ENCODE results near the gene ZFP69. TPM values are rescaled to one million over a fixed set of nuclear protein-coding genes. Genes with fewer than 3 reads are reported as not detected.
A peak's percentile ranks its signal among the peaks of the same experiment; 100 is the strongest.

ZFP69 gene
- total RNA-seq: 3.6 and 4.4 TPM in 2 replicates

DNA sequence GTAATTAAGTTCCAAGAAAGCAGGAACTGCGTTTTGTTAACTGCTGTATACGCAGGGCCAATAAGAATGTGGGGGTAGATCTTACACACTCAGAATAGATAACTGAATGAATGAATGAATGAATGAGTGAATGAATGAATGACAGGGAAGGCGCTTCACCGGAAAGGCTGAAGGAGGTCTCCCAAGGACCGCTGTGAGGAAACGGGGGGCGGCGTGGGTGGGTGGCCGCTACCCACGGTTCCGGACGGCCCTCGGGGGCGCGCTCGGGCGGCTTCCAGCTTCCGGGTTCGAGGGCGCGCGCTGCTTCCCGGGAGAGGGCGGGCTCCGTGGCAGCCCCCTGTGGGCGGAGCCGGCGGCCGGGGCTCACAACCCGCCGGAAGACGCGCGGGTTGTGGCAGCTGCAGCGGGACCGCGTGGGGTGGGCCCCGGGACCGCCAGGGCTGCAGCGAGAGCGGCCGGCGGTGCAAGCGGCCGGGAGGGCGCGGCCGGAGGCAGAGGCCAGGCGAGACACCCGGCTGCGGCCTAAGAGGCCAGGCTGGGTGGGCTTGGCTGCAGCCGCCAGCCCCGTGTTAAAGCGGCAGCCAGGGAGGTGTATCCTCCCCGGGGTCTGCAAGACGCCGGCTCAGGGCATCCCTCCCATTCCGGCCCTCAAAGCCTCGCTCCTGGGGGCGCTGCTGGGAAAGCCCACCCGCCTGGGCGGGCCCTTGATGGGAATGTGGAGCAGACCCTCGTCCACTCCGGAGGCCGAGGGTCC lies at the start of gene ZFP69:
ZFP69 (plus strand) TSS at position 367 of the 754 bp plus-strand sequence. CDS start 2,072 bp downstream, outside the sequence.
- DNase-seq (ENCODE audit: insufficient read length, low spot score, missing footprints): peak; percentile 91
- Histone ChIP-seq H3K9me3 (ENCODE audit: low read depth, low read length) (no peaks in the 10 kb centered on the region), H3K27ac (ENCODE audit: low read depth, low read length) (peak within 1 kb of the TSS; percentile 3), H4K20me1 (ENCODE audit: insufficient read depth, low read length) (no peaks in the 10 kb centered on the region), H3K36me3 (ENCODE audit: insufficient read depth, low read length) (peaks cover 1% of the 10 kb centered on the region), H3K27me3 (ENCODE audit: insufficient read depth, low read length) (no peaks in the 10 kb centered on the region), H3K4me3 (ENCODE audit: insufficient read depth, low read length) (peak within 1 kb of the TSS; percentile 85), H3K4me1 (ENCODE audit: insufficient read depth, low read length) (peaks cover 10% of the 10 kb centered on the region), H2AFZ (ENCODE audit: low read length) (peak within 1 kb of the TSS; percentile 98), H3K79me2 (ENCODE audit: insufficient read depth, low read length) (no peaks in the 10 kb centered on the region), H3K4me2 (ENCODE audit: insufficient read depth, low read length) (peak within 1 kb of the TSS; percentile 92)
- TF ChIP-seq, protein P1, sequence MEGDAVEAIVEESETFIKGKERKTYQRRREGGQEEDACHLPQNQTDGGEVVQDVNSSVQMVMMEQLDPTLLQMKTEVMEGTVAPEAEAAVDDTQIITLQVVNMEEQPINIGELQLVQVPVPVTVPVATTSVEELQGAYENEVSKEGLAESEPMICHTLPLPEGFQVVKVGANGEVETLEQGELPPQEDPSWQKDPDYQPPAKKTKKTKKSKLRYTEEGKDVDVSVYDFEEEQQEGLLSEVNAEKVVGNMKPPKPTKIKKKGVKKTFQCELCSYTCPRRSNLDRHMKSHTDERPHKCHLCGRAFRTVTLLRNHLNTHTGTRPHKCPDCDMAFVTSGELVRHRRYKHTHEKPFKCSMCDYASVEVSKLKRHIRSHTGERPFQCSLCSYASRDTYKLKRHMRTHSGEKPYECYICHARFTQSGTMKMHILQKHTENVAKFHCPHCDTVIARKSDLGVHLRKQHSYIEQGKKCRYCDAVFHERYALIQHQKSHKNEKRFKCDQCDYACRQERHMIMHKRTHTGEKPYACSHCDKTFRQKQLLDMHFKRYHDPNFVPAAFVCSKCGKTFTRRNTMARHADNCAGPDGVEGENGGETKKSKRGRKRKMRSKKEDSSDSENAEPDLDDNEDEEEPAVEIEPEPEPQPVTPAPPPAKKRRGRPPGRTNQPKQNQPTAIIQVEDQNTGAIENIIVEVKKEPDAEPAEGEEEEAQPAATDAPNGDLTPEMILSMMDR (IDR thresholded peaks at IDR 0.05; ENCODE audit: extremely low read depth, low read depth, low read length): no peak

DNA sequence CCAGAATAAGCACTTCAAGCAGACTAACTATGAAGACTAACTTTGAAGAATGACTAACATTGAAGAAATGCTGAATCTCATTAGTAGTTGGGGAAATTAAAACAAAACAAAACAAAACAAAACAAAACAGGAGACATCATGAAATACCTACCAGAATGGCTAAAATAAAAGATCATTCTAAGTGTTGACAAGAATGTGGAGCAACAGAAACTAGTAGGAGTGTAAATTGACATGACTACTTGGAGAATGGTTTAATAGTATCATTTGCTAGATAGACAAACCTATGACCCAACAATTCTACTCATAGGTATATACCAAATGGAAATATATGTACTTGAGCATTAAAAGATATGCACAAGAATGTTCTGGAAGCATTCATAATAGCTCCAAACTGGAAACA lies 45.7 kb upstream of the ZFP69 start:
- TF ChIP-seq, protein P1 (IDR thresholded peaks at IDR 0.05; ENCODE audit: extremely low read depth, low read depth, low read length): no peak
- Histone ChIP-seq H3K4me3 (ENCODE audit: insufficient read depth, low read length) (no peak overlapping the region), H2AFZ (ENCODE audit: low read length) (no peak overlapping the region), H3K4me2 (ENCODE audit: insufficient read depth, low read length) (no peak overlapping the region), H3K4me1 (ENCODE audit: insufficient read depth, low read length) (peaks cover 10% of the 10 kb centered on the region), H3K27ac (ENCODE audit: low read depth, low read length) (no peak overlapping the region), H4K20me1 (ENCODE audit: insufficient read depth, low read length) (no peaks in the 10 kb centered on the region), H3K9me3 (ENCODE audit: low read depth, low read length) (no peaks in the 10 kb centered on the region), H3K79me2 (ENCODE audit: insufficient read depth, low read length) (no peaks in the 10 kb centered on the region), H3K27me3 (ENCODE audit: insufficient read depth, low read length) (no peaks in the 10 kb centered on the region), H3K36me3 (ENCODE audit: insufficient read depth, low read length) (no peaks in the 10 kb centered on the region)
- DNase-seq (ENCODE audit: insufficient read length, low spot score, missing footprints): no peak

DNA sequence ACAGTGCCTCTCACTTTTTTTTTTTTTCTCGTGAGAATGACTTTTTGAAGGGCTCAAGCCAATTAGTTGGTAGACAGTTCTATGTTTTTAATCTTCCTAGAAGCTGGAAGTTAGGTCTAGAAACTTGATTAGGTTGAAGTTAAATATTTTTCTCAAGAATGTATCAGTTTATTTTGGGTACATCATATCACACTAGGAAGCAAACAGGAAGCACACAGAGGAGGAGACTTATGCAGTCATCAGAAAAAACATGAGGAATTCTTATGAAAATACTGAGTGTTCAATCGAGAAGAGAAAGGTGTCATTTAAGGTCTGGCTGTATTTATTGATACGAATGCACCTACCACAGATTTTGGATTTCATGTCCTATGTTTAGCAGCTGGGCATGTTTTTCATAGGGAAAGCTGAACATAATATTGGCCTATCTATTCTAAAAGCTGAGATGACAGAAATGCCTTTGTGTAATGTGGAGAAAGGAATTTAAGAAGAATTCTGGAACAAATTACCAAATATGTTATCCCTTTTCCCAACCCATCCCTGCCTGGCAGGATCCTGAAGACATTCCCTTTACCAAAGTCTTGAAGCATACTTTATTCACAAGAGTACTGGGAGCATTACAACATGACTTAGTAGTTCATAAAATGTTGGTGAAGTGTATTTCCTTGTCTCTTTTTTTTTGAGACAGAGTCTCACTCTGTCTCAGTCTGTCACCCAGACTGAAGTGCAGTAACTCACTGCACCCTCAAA lies 44.3 kb upstream of the ZFP69 start:
- no peaks in the 10 kb centered on the region for H3K27me3 ChIP-seq (ENCODE audit: insufficient read depth, low read length)
- H3K36me3 ChIP-seq (ENCODE audit: insufficient read depth, low read length): no peaks in the 10 kb centered on the region
- no peaks in the 10 kb centered on the region for H3K79me2 ChIP-seq (ENCODE audit: insufficient read depth, low read length)
- no peaks in the 10 kb centered on the region for H4K20me1 ChIP-seq (ENCODE audit: insufficient read depth, low read length)
- no peaks in the 10 kb centered on the region for H3K9me3 ChIP-seq (ENCODE audit: low read depth, low read length)
- peaks cover 10% of the 10 kb centered on the region for H3K4me1 ChIP-seq (ENCODE audit: insufficient read depth, low read length)
- TF ChIP-seq, protein P1 (IDR thresholded peaks at IDR 0.05; ENCODE audit: extremely low read depth, low read depth, low read length): no peak
- no peak overlapping the region for H2AFZ ChIP-seq (ENCODE audit: low read length)
- DNase-seq (ENCODE audit: insufficient read length, low spot score, missing footprints): no peak
- H3K4me3 ChIP-seq (ENCODE audit: insufficient read depth, low read length): no peak overlapping the region
- H3K4me2 ChIP-seq (ENCODE audit: insufficient read depth, low read length): no peak overlapping the region
- H3K27ac ChIP-seq (ENCODE audit: low read depth, low read length): no peak overlapping the region

DNA sequence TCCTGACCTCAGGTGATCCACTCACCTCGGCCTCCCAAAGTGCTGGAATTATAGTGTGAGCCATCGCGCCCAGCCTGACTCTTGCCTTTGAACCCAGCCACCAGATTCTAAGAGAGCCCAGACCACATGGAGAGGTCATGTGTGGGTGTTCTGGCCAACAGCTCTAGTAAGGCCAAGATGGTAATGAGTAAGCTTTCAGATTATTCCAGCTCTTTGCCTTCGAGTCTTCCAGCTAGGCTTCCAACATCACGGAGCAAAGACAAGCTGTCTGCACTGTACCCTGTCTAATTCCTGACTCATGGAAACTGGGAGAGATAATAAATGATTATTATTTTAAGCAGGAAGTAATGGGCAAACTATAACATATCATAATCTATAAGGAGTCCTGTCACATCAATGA lies 41.6 kb upstream of the ZFP69 start:
- Histone ChIP-seq H3K27ac (ENCODE audit: low read depth, low read length) (peak overlapping the region; percentile 47), H3K4me2 (ENCODE audit: insufficient read depth, low read length) (peak overlapping the region; percentile 4)

More for the DNA sequence above, 41.6 kb upstream of the ZFP69 start:
- Histone ChIP-seq H4K20me1 (ENCODE audit: insufficient read depth, low read length) (no peaks in the 10 kb centered on the region), H3K36me3 (ENCODE audit: insufficient read depth, low read length) (no peaks in the 10 kb centered on the region), H3K9me3 (ENCODE audit: low read depth, low read length) (no peaks in the 10 kb centered on the region), H3K4me1 (ENCODE audit: insufficient read depth, low read length) (peaks cover 10% of the 10 kb centered on the region), H3K4me3 (ENCODE audit: insufficient read depth, low read length) (no peak overlapping the region), H3K79me2 (ENCODE audit: insufficient read depth, low read length) (no peaks in the 10 kb centered on the region), H2AFZ (ENCODE audit: low read length) (no peak overlapping the region), H3K27me3 (ENCODE audit: insufficient read depth, low read length) (no peaks in the 10 kb centered on the region)
- peak; percentile 17 for DNase-seq (ENCODE audit: insufficient read length, low spot score, missing footprints)
- TF ChIP-seq, protein P1 (IDR thresholded peaks at IDR 0.05; ENCODE audit: extremely low read depth, low read depth, low read length): no peak
